NB4 (cell line): ENCODE measurements around the gene RBM47.
A peak's percentile ranks its signal among the peaks of the same experiment; 100 is the strongest.

ENCODE experiments used
- DNase-seq: peaks from one replicate; pipeline ENCODE4 v3.0.0; 2010; ENCODE audit warnings: low read depth
- H3K4me3 ChIP-seq: one replicate; pipeline ENCODE4 v1.5.1; 2011; ENCODE audit warnings: mild to moderate bottlenecking, low read depth, low read length, moderate library complexity
- MYC ChIP-seq: IDR thresholded peaks from 2 replicates; pipeline ENCODE4 v1.6.1; 2011; ENCODE audit warnings: low read depth, low read length
- POLR2A ChIP-seq: IDR thresholded peaks from 2 replicates; pipeline ENCODE4 v1.6.1; 2011; ENCODE audit warnings: mild to moderate bottlenecking; ENCODE audit not compliant: insufficient read length; ENCODE audit errors: extremely low read depth
- TF ChIP-seq, protein P1 (sequence below): IDR thresholded peaks from one replicate; pipeline ENCODE4 v1.5.1; 2012; ENCODE audit warnings: low read depth, low read length
- TF ChIP-seq, protein P2 (sequence below): IDR thresholded peaks from 2 replicates; pipeline ENCODE4 v1.6.1; 2011; ENCODE audit warnings: low read depth, low read length

Gene RBM47

DNA sequence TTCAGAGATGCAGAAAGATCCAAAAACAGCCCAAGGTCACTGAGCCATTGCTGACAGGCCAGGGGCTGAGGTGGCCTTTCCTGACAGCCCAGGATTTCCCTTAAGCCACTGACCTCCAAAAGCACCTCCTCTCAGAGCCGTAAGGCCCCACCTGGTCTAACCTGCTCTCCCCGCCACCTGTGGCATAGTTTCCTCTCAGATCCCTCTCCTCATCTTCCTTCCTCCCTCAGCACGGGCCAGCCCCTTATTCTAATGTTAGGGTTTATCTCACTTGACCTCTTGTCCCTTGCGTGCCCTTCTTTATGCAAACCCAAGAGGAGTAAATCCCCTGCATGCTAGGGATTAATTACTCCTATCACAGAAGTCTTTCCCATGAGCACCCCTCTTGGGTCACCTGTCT is 113.0 kb downstream of the RBM47 start:
- no peak for DNase-seq
- no peak for TF ChIP-seq MYC
- no peak for TF ChIP-seq POLR2A
- TF ChIP-seq, protein P1, sequence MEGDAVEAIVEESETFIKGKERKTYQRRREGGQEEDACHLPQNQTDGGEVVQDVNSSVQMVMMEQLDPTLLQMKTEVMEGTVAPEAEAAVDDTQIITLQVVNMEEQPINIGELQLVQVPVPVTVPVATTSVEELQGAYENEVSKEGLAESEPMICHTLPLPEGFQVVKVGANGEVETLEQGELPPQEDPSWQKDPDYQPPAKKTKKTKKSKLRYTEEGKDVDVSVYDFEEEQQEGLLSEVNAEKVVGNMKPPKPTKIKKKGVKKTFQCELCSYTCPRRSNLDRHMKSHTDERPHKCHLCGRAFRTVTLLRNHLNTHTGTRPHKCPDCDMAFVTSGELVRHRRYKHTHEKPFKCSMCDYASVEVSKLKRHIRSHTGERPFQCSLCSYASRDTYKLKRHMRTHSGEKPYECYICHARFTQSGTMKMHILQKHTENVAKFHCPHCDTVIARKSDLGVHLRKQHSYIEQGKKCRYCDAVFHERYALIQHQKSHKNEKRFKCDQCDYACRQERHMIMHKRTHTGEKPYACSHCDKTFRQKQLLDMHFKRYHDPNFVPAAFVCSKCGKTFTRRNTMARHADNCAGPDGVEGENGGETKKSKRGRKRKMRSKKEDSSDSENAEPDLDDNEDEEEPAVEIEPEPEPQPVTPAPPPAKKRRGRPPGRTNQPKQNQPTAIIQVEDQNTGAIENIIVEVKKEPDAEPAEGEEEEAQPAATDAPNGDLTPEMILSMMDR: no peak
- TF ChIP-seq, protein P2, sequence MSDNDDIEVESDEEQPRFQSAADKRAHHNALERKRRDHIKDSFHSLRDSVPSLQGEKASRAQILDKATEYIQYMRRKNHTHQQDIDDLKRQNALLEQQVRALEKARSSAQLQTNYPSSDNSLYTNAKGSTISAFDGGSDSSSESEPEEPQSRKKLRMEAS: no peak
- H3K4me3 ChIP-seq: no peak overlapping the region

DNA sequence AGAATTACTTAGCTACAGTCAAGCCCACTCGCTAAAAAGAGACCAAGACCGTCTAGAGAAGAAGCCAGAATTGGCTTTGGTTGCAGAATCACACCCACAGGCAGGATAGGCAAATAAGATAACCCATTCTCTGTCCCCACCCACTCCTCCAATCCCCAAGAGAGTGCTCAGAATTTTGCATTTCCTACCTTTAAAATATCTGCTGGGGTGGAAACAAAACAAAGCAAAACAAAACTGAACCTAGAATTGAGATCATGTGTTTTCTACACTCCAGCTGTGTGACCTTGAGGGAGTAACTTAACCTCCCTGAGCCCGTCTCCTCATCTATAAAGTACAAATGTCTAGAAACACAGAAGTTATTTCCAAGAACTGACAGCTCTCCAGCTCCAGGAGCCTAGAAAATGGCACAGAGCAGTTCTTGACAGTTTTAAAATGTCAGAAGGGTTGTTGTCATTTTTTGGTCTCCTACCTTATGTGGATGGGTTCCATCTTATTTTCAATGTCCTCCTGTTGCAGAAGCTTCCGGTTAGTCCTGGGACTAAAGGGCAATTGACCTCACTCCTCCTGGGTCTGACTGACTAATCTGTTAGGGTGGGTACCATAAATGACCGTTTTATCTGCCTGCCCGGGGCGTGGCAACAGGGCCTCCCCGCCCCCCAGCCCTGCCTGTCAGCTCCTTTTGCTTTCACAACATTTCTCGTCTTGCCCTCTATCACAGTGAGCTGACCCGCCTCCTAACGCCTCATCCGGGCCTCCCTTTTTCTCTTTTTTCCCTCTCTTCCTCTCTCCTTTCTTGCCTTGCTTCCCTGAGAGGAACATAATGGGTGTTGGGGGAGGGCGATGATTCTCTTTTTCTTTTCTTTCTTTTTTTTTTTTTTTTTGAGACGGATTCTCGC is 114.0 kb downstream of the RBM47 start:
- DNase-seq: peak; percentile 34
- no peak for TF ChIP-seq POLR2A
- TF ChIP-seq, protein P2: no peak
- TF ChIP-seq MYC: no peak
- TF ChIP-seq, protein P1: no peak
- no peak overlapping the region for H3K4me3 ChIP-seq

DNA sequence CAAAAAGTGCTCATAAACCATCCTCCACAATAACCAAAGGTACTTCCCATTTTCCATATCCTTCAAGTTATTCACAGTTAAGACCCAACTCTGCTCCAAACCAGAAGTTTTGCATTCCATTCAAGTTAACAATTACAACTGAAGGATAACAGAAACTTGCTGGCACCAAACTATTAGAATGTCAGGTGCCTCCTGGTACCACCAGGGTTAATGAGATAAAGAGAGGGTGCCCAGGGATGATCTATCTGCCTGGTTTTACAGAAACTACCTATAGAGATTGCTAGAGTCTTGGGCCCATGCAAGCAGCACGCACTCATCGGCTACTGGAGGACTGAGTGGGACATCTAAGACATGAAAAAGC is 114.6 kb downstream of the RBM47 start:
- DNase-seq: no peak
- TF ChIP-seq POLR2A: no peak
- no peak for TF ChIP-seq MYC
- TF ChIP-seq, protein P1: no peak
- TF ChIP-seq, protein P2: no peak
- H3K4me3 ChIP-seq: no peak overlapping the region

DNA sequence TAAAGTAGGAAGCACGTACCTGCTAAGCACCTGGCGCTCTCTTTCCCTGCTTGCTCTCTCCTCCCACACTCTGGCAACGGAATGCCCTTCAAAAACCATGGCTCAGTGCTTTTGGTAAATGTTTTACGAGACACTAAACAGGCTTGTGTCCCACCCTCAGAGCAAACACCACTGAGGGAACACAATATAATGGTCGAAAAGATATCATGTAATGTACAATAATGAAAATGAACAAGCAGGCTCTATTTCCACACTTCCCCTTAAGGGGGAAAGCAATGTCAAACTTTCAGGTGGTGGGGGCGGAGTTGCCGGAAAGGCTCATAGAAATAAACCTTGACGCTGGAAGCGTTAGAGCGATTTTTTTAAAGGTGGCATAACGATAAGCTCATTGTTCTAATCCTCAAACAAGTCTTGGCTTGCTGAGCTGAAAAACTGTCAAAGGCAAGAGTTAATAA is 115.1 kb downstream of the RBM47 start:
- no peak overlapping the region for H3K4me3 ChIP-seq

DNA sequence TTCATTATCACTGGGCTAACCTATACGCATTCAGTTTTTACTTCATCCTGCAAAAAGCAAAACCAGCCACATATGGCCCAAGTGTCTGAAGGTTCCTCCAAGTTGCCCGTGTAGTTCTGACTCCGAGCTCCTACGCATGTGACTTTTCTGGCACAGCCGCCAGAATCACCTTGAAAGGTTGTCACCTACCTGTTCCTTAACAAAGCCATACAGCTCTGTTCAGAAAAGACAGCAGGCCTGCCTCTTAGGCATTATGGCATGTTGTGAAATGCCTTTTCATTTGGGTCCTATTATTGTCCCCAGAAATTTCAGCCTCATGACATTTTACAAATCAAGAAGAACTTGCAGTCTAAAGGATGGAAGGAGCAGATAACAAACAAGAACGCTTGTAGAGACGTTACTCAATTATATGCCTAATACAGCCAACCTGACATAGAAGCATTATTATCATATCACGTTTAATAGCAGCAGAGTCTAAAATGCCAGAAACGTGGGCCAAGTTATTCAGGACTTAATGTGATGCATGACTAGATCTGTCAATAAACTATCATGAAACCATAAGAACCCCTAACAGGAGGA is 118.5 kb downstream of the RBM47 start:
- no peak for TF ChIP-seq POLR2A
- TF ChIP-seq, protein P1: no peak
- TF ChIP-seq MYC: no peak
- TF ChIP-seq, protein P2: no peak
- DNase-seq: no peak
- no peak overlapping the region for H3K4me3 ChIP-seq

More for the DNA sequence above, 115.1 kb downstream of the RBM47 start:
- no peak for DNase-seq
- no peak for TF ChIP-seq POLR2A
- TF ChIP-seq, protein P2: no peak
- no peak for TF ChIP-seq MYC
- TF ChIP-seq, protein P1: no peak
